Fibroblast of lung (primary cell): Measurements from ENCODE around the gene CALR3.

Experiments
- CTCF ChIP-seq, 2 donors: IDR thresholded peaks in 1 of 2; conservative IDR thresholded peaks in 1 of 2; 1 replicate in 1 of 2; 2 replicates in 1 of 2; pipeline ENCODE4 v1.5.1; 2011 to 2012; ENCODE audit warnings: low read length in 2 of 2, control low read depth in 1 of 2, inconsistent platforms in 1 of 2, low read depth in 1 of 2, mild to moderate bottlenecking in 1 of 2
- EZH2 ChIP-seq: IDR thresholded peaks from 2 replicates; pipeline ENCODE4 v1.5.1; 2012; ENCODE audit warnings: low read length, control low read depth, mild to moderate bottlenecking; ENCODE audit errors: missing control alignments

DNA sequence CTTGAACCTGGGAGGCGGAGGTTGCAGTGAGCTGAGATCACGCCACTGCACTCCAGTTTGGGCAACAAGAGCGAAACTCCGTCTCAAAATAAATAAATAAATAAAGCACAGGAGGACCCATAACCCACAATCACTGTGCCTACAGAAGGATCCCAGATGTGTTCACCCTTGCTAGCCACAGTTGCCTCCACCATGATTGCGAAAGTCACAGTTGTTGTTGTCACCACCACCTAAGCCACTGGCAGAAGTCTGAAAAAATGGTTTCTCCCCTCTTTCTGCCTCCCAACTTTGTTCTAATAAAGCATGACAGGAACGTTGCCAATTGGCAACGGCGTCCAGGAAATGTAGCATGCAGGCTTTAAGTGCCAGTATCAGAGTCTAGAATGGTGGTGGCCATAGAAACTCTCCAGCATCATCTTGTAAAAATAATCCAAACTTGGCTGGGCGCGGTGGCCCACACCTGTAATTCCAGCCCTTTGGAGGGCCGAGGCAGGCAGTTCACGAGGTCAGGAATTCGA is 22.0 kb downstream of the CALR3 start:
- TF ChIP-seq EZH2 (no peak), CTCF (conservative IDR thresholded peaks at IDR 0.05 in 1 of 2, IDR thresholded peaks at IDR 0.05 in 1 of 2; ENCODE audit: low read depth in 1 of 2, low read length in 2 of 2) (no peak)
